ENCODE results near the gene TRIM42.

DNA sequence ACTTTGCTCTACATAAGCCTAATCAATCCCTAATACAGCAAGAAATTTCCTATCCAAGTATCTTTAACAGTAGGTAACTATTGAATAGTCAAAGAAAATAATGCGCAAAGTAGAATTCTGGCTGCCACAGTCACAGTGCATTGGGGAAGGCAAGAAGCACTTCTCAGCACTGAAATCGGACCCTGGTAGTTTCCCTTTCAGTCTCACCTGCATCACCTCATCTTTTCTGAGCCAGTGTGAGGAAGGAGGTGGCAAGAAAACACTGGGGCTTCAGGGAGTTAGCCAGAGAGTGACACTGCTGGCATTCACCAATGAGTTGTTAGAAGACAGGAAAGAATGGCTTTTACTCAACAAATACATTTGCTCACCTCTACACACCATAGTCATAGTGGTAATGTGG, 8.3 kb downstream of the TRIM42 start:
- TF ChIP-seq, protein P1, sequence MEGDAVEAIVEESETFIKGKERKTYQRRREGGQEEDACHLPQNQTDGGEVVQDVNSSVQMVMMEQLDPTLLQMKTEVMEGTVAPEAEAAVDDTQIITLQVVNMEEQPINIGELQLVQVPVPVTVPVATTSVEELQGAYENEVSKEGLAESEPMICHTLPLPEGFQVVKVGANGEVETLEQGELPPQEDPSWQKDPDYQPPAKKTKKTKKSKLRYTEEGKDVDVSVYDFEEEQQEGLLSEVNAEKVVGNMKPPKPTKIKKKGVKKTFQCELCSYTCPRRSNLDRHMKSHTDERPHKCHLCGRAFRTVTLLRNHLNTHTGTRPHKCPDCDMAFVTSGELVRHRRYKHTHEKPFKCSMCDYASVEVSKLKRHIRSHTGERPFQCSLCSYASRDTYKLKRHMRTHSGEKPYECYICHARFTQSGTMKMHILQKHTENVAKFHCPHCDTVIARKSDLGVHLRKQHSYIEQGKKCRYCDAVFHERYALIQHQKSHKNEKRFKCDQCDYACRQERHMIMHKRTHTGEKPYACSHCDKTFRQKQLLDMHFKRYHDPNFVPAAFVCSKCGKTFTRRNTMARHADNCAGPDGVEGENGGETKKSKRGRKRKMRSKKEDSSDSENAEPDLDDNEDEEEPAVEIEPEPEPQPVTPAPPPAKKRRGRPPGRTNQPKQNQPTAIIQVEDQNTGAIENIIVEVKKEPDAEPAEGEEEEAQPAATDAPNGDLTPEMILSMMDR (conservative IDR thresholded peaks at IDR 0.05; ENCODE audit: low read length): no peak
- no peak for TF ChIP-seq EZH2phosphoT487 (IDR thresholded peaks at IDR 0.05; ENCODE audit: borderline replicate concordance, low read depth, low read length)

All from OCI-LY7 (cell line).